ENCODE data around the gene RBM19.

RBM19 gene

GRCh38 chr12:113894697-113895096 lies 71.4 kb downstream of the RBM19 start:
- no peak overlapping the region for H2AFZ ChIP-seq (ENCODE audit: low read depth)
- no peak overlapping the region for H3K4me3 ChIP-seq (IDR thresholded peaks at IDR 0.05; ENCODE audit: insufficient read depth, low read depth, low read length)
- no peak overlapping the region for H3K9ac ChIP-seq
- H3K4me2 ChIP-seq, result no peak overlapping the region
- H3K27ac ChIP-seq, result no peak overlapping the region
- TF ChIP-seq CTCF (conservative IDR thresholded peaks at IDR 0.05; ENCODE audit: low read depth, low read length), result no peak
- H3K36me3 ChIP-seq (ENCODE audit: insufficient read depth), result no peaks in the 10 kb centered on the region
- H3K4me1 ChIP-seq (ENCODE audit: low read depth, poor library complexity, severe bottlenecking), result no peaks in the 10 kb centered on the region
- no peaks in the 10 kb centered on the region for H3K79me2 ChIP-seq (ENCODE audit: insufficient read depth, low read depth)
- H3K27me3 ChIP-seq (ENCODE audit: insufficient read depth, low read depth), result no peaks in the 10 kb centered on the region
- H4K20me1 ChIP-seq (ENCODE audit: insufficient read depth), result no peaks in the 10 kb centered on the region

- no peak overlapping the region for H2AFZ ChIP-seq (ENCODE audit: low read depth)
- TF ChIP-seq CTCF (conservative IDR thresholded peaks at IDR 0.05; ENCODE audit: low read depth, low read length), result no peak
- no peak overlapping the region for H3K27ac ChIP-seq
- H3K27me3 ChIP-seq (ENCODE audit: insufficient read depth, low read depth), result no peaks in the 10 kb centered on the region
- no peak overlapping the region for H3K4me3 ChIP-seq (IDR thresholded peaks at IDR 0.05; ENCODE audit: insufficient read depth, low read depth, low read length)
- H3K9ac ChIP-seq, result no peak overlapping the region
- no peaks in the 10 kb centered on the region for H3K79me2 ChIP-seq (ENCODE audit: insufficient read depth, low read depth)
- H3K4me2 ChIP-seq, result no peak overlapping the region
- no peaks in the 10 kb centered on the region for H4K20me1 ChIP-seq (ENCODE audit: insufficient read depth)
- H3K36me3 ChIP-seq (ENCODE audit: insufficient read depth), result no peaks in the 10 kb centered on the region
- no peaks in the 10 kb centered on the region for H3K4me1 ChIP-seq (ENCODE audit: low read depth, poor library complexity, severe bottlenecking)
Observed at GRCh38 chr12:113893221-113893620, 72.9 kb downstream of the RBM19 start.

- H3K27me3 ChIP-seq (ENCODE audit: insufficient read depth, low read depth), result no peaks in the 10 kb centered on the region
Observed at GRCh38 chr12:113892556-113892955, 73.6 kb downstream of the RBM19 start.

GRCh38 chr12:113891739-113892520 lies 74.2 kb downstream of the RBM19 start:
- Histone ChIP-seq H3K4me3 (IDR thresholded peaks at IDR 0.05; ENCODE audit: insufficient read depth, low read depth, low read length) (no peak overlapping the region), H3K79me2 (ENCODE audit: insufficient read depth, low read depth) (no peaks in the 10 kb centered on the region), H3K9ac (no peak overlapping the region), H3K36me3 (ENCODE audit: insufficient read depth) (no peaks in the 10 kb centered on the region), H4K20me1 (ENCODE audit: insufficient read depth) (no peaks in the 10 kb centered on the region), H3K27me3 (ENCODE audit: insufficient read depth, low read depth) (no peaks in the 10 kb centered on the region), H3K4me2 (no peak overlapping the region), H3K27ac (no peak overlapping the region), H3K4me1 (ENCODE audit: low read depth, poor library complexity, severe bottlenecking) (no peaks in the 10 kb centered on the region), H2AFZ (ENCODE audit: low read depth) (no peak overlapping the region)
- no peak for TF ChIP-seq CTCF (conservative IDR thresholded peaks at IDR 0.05; ENCODE audit: low read depth, low read length)

More at GRCh38 chr12:113892556-113892955, 73.6 kb downstream of the RBM19 start:
- Histone ChIP-seq H3K36me3 (ENCODE audit: insufficient read depth) (no peaks in the 10 kb centered on the region), H3K9ac (no peak overlapping the region), H4K20me1 (ENCODE audit: insufficient read depth) (no peaks in the 10 kb centered on the region), H3K27ac (no peak overlapping the region), H3K4me2 (no peak overlapping the region), H2AFZ (ENCODE audit: low read depth) (no peak overlapping the region), H3K79me2 (ENCODE audit: insufficient read depth, low read depth) (no peaks in the 10 kb centered on the region), H3K4me3 (IDR thresholded peaks at IDR 0.05; ENCODE audit: insufficient read depth, low read depth, low read length) (no peak overlapping the region), H3K4me1 (ENCODE audit: low read depth, poor library complexity, severe bottlenecking) (no peaks in the 10 kb centered on the region)
- TF ChIP-seq CTCF (conservative IDR thresholded peaks at IDR 0.05; ENCODE audit: low read depth, low read length), result no peak
